GM23338 (cell line): ENCODE results near the gene LIF.

Source experiments
- CREB1 ChIP-seq: fragments of 250-450 bp; sonication (Bioruptor Pico); IDR thresholded peaks from 2 replicates; pipeline ENCODE4 v1.5.0; 2020; ENCODE audit warnings: low read depth, mild to moderate bottlenecking, moderate library complexity
- EZH2 ChIP-seq: fragments of 200-600 bp; sonication (generic); IDR thresholded peaks from one replicate; pipeline ENCODE4 v1.8.0; 2017; ENCODE audit warnings: antibody characterized with exemption, mild to moderate bottlenecking, low read depth; ENCODE audit not compliant: unreplicated experiment
- EZH2phosphoT487 ChIP-seq: fragments of 200-600 bp; sonication (generic); IDR thresholded peaks from one replicate; pipeline ENCODE4 v1.8.1; 2018; ENCODE audit warnings: antibody characterized with exemption; ENCODE audit not compliant: unreplicated experiment
- JUNB ChIP-seq: IDR thresholded peaks from one replicate; pipeline ENCODE4 v1.6.1; 2016; ENCODE audit warnings: antibody characterized with exemption; ENCODE audit not compliant: unreplicated experiment
- POLR2AphosphoS5 ChIP-seq: IDR thresholded peaks from 2 replicates; pipeline ENCODE4 v1.6.1; 2016; ENCODE audit warnings: antibody characterized with exemption, low read depth
- REST ChIP-seq: IDR thresholded peaks from one replicate; pipeline ENCODE4 v1.6.1; 2018; ENCODE audit warnings: antibody characterized with exemption; ENCODE audit not compliant: unreplicated experiment
- STAT1 ChIP-seq: IDR thresholded peaks from one replicate; pipeline ENCODE4 v1.6.1; 2016; ENCODE audit warnings: antibody characterized with exemption; ENCODE audit not compliant: unreplicated experiment
- ZNF331 ChIP-seq: fragments of 250-450 bp; sonication (Bioruptor Pico); IDR thresholded peaks from 2 replicates; pipeline ENCODE4 v1.5.0; 2020; ENCODE audit warnings: low read depth, mild to moderate bottlenecking, moderate library complexity
- TF ChIP-seq, protein P1 (sequence below), 2 experiments: fragments of 200-600 bp in 1 of 2; sonication (generic) in 1 of 2; conservative IDR thresholded peaks; 2 replicates each; pipeline versions ENCODE4 v1.5.1 to v1.6.1; 2016 to 2017; ENCODE audit warnings: antibody characterized with exemption in 2 of 2, low read depth in 2 of 2, mild to moderate bottlenecking in 2 of 2, moderate library complexity in 1 of 2
- TF ChIP-seq, protein P2 (sequence below): IDR thresholded peaks from 2 replicates; pipeline ENCODE4 v1.6.1; 2016; ENCODE audit warnings: antibody characterized with exemption

DNA sequence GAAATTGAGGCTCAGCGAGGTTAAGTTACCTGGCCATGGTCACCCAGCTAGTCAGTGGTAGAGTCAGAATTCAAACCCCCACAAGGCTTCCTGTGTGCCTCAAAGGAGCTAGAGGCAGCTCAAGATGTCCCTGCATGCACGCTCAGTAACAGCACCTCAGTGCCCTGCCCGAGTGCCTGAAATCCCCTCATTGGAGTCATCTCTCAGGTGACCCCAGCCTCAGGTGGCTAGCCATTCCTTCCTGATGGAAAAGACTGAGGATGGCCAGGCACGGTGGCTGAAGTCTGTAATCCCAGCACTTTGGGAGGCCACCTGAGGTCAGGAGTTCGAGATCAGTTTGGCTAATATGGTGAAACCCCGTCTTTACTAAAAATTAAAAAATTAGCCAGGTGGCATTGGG is 36.9 kb downstream of the LIF start:
- TF ChIP-seq, protein P1, sequence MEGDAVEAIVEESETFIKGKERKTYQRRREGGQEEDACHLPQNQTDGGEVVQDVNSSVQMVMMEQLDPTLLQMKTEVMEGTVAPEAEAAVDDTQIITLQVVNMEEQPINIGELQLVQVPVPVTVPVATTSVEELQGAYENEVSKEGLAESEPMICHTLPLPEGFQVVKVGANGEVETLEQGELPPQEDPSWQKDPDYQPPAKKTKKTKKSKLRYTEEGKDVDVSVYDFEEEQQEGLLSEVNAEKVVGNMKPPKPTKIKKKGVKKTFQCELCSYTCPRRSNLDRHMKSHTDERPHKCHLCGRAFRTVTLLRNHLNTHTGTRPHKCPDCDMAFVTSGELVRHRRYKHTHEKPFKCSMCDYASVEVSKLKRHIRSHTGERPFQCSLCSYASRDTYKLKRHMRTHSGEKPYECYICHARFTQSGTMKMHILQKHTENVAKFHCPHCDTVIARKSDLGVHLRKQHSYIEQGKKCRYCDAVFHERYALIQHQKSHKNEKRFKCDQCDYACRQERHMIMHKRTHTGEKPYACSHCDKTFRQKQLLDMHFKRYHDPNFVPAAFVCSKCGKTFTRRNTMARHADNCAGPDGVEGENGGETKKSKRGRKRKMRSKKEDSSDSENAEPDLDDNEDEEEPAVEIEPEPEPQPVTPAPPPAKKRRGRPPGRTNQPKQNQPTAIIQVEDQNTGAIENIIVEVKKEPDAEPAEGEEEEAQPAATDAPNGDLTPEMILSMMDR (conservative IDR thresholded peaks at IDR 0.05; ENCODE audit: low read depth in 2 of 2) = no peak
- TF ChIP-seq EZH2 (no peak), ZNF331 (CRISPR knock-in tag) (no peak), POLR2AphosphoS5 (no peak), CREB1 (no peak), REST (no peak), JUNB (no peak), EZH2phosphoT487 (no peak), STAT1 (no peak)
- TF ChIP-seq, protein P2, sequence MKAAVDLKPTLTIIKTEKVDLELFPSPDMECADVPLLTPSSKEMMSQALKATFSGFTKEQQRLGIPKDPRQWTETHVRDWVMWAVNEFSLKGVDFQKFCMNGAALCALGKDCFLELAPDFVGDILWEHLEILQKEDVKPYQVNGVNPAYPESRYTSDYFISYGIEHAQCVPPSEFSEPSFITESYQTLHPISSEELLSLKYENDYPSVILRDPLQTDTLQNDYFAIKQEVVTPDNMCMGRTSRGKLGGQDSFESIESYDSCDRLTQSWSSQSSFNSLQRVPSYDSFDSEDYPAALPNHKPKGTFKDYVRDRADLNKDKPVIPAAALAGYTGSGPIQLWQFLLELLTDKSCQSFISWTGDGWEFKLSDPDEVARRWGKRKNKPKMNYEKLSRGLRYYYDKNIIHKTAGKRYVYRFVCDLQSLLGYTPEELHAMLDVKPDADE = no peak
